Panc1 (cell line): ENCODE measurements around the gene BRF1.

Experiments
- POLR2AphosphoS5 ChIP-seq: IDR thresholded peaks from 2 replicates; pipeline ENCODE4 v1.6.1; 2012; ENCODE audit warnings: mild to moderate bottlenecking, low read depth, low read length, moderate library complexity
- SIN3A ChIP-seq: IDR thresholded peaks from 2 replicates; pipeline ENCODE4 v1.6.1; 2012; ENCODE audit warnings: low read depth, mild to moderate bottlenecking, low read length, moderate library complexity, borderline replicate concordance; ENCODE audit not compliant: insufficient read depth
- TCF7L2 ChIP-seq: IDR thresholded peaks from 2 replicates; pipeline ENCODE4 v1.6.1; 2011; ENCODE audit warnings: mild to moderate bottlenecking, low read depth, low read length, inconsistent platforms
- TF ChIP-seq, protein P1 (sequence below), 2 experiments: IDR thresholded peaks; 2 replicates each; pipeline ENCODE4 v1.6.1; 2011 to 2012; ENCODE audit warnings: low read depth in 2 of 2, control low read depth in 1 of 2, low read length in 1 of 2, mild to moderate bottlenecking in 1 of 2, moderate library complexity in 1 of 2; ENCODE audit not compliant: insufficient read depth in 1 of 2
- TF ChIP-seq, protein P2 (sequence below): fragments of 450-650 bp; IDR thresholded peaks from 2 replicates; pipeline ENCODE4 v1.5.1; 2017; ENCODE audit warnings: mild to moderate bottlenecking

DNA sequence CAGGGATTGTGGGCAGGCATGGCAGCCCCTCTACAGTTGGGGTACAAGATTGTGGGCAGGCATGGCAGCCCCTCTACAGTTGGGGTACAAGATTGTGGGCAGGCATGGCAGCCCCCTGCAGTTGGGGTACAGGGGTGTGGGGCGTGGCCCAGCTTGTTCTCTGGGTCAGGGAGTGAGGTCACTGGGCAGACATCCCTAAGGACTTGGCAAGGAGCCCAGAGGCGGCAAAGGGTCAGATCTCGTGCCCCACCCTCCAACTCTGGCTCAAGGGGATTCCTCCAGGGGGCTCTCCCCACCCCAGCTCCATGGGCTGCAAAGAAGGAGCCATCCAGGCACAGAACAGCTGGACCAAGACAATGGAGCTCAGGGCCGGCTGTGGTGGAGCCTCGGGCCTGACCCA lies 93.9 kb downstream of the BRF1 start:
- TF ChIP-seq, protein P1, sequence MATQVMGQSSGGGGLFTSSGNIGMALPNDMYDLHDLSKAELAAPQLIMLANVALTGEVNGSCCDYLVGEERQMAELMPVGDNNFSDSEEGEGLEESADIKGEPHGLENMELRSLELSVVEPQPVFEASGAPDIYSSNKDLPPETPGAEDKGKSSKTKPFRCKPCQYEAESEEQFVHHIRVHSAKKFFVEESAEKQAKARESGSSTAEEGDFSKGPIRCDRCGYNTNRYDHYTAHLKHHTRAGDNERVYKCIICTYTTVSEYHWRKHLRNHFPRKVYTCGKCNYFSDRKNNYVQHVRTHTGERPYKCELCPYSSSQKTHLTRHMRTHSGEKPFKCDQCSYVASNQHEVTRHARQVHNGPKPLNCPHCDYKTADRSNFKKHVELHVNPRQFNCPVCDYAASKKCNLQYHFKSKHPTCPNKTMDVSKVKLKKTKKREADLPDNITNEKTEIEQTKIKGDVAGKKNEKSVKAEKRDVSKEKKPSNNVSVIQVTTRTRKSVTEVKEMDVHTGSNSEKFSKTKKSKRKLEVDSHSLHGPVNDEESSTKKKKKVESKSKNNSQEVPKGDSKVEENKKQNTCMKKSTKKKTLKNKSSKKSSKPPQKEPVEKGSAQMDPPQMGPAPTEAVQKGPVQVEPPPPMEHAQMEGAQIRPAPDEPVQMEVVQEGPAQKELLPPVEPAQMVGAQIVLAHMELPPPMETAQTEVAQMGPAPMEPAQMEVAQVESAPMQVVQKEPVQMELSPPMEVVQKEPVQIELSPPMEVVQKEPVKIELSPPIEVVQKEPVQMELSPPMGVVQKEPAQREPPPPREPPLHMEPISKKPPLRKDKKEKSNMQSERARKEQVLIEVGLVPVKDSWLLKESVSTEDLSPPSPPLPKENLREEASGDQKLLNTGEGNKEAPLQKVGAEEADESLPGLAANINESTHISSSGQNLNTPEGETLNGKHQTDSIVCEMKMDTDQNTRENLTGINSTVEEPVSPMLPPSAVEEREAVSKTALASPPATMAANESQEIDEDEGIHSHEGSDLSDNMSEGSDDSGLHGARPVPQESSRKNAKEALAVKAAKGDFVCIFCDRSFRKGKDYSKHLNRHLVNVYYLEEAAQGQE (IDR thresholded peaks at IDR 0.05; ENCODE audit: insufficient read depth in 1 of 2, low read depth in 2 of 2, low read length in 1 of 2) = no peak
- TF ChIP-seq, protein P2, sequence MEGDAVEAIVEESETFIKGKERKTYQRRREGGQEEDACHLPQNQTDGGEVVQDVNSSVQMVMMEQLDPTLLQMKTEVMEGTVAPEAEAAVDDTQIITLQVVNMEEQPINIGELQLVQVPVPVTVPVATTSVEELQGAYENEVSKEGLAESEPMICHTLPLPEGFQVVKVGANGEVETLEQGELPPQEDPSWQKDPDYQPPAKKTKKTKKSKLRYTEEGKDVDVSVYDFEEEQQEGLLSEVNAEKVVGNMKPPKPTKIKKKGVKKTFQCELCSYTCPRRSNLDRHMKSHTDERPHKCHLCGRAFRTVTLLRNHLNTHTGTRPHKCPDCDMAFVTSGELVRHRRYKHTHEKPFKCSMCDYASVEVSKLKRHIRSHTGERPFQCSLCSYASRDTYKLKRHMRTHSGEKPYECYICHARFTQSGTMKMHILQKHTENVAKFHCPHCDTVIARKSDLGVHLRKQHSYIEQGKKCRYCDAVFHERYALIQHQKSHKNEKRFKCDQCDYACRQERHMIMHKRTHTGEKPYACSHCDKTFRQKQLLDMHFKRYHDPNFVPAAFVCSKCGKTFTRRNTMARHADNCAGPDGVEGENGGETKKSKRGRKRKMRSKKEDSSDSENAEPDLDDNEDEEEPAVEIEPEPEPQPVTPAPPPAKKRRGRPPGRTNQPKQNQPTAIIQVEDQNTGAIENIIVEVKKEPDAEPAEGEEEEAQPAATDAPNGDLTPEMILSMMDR = no peak
- TF ChIP-seq POLR2AphosphoS5 (no peak), SIN3A (no peak), TCF7L2 (no peak)
